GM08714 (cell line): ENCODE results near the gene AGXT.

Source experiments
- H3K4me3 ChIP-seq: fragments of 200-500 bp; sonication (Bioruptor generic); 2 replicates; pipeline ENCODE4 v1.5.1; 2014; ENCODE audit warnings: mild to moderate bottlenecking, low read length, inconsistent platforms
- ZNF274 ChIP-seq: IDR thresholded peaks from 2 replicates; pipeline ENCODE4 v1.6.1; 2012; ENCODE audit warnings: mild to moderate bottlenecking, low read depth, low read length

The AGXT gene

DNA sequence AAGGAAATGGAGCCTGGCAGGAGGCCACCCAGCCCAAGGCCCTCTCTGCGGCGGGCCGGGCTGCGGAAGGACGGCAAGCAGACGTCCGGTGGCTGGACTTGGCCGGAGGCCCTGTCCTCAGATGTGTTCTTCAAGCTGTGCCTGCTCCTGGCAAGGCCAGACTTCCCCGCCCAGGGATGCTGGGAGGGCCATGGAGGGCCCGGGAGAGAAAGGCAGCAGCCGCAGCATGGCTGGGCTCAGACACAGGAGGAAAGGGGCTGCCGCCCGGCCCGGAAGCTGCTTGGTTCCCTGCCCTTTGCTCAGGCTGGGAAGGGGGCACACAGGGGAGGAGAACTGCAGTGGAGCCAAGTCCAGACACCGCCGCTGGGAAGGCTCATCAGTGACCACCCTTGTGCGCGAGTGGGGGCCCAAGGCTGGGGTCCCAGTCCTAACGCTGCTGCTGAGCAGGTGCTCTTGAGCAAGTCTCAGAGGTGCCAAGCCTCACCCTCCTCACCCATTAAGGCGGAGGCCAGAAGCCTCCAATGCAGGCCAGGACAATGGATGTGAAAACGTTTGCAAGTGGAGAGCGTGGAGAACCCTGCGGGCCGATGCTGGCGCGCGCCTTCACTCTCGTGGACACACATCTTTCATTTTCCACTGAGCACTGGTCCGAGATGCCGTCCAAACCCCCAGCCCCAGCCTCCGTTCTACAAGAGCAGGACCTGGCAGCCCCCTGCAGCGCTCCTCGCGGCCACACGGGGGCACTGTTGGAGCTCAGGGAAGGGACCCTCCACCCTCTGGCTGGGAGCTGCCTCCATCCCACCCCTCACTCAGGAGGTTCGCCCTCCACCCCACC, 45.4 kb downstream of the AGXT start:
- TF ChIP-seq ZNF274, result no peak
- no peak overlapping the region for H3K4me3 ChIP-seq

- no peak for TF ChIP-seq ZNF274
- no peak overlapping the region for H3K4me3 ChIP-seq
Measured at GRCh38 chr2:240914645-240915525, 46.3 kb downstream of the AGXT start.

GRCh38 chr2:240915526-240916341, 47.1 kb downstream of the AGXT start:
- no peak for TF ChIP-seq ZNF274
- no peak overlapping the region for H3K4me3 ChIP-seq

- no peak for TF ChIP-seq ZNF274
- H3K4me3 ChIP-seq, result no peak overlapping the region
Measured at GRCh38 chr2:240916571-240917008, 48.0 kb downstream of the AGXT start.

DNA sequence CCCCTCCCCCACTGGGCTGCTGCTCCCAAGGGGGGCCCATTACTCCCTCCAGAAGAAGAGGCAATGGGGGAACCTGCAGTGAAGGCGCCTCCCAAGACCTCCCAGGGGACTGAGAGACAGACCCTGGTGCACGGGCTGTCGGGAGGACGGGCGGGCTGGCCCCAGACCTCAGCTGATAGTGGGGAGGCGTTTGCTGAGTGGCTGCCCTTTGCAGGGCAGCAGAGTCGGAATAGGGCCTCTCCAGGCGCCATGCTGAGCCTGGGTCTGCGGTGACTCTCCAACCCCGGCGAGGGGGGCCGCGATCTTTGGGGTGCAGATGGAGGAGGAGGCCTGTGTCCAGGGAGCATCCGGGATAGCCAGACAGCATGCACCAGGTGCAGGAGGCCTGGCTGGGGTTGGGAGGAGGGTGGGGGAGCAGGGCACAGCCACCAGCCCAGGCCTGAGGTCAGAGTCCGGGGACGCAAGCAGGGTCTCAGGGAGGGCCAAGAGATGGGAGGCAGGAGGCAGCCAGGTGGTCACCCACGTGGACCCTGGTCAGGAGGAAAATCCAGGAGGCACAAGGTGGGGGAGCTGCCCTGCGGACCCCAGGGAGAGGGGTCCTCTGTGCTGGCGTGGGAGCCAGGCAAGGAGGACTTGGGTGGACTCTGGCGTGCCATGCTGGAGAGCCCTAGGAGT, 48.5 kb downstream of the AGXT start:
- H3K4me3 ChIP-seq, result no peak overlapping the region
- no peak for TF ChIP-seq ZNF274

DNA sequence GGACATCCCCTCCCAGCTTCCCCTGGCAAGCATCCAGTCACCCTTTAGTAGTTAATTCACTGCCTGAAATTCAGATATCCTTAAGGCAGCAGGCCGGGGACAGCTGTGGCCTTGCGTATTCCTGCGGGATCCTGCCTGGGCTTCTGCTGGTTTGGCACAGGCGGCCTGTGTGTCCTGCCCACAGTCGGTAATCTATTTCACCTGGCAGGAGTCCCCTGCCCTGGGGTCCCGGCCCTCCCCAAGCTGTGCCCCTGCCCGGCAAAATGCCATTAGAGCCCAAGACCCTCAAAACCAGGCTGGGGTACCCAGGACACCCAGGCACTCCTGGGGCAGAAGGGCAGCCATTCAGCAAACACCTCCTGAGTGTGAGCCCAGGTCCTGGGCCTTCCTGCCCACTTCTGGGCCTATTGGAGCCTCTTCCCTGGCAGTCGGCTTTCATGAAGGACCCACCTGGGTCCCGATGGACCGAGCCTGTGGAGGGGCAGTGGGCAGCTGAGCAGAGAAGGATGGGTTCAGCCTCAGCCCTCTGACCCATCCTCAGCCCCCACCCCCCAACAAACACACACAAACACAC, 49.1 kb downstream of the AGXT start:
- TF ChIP-seq ZNF274, result no peak

DNA sequence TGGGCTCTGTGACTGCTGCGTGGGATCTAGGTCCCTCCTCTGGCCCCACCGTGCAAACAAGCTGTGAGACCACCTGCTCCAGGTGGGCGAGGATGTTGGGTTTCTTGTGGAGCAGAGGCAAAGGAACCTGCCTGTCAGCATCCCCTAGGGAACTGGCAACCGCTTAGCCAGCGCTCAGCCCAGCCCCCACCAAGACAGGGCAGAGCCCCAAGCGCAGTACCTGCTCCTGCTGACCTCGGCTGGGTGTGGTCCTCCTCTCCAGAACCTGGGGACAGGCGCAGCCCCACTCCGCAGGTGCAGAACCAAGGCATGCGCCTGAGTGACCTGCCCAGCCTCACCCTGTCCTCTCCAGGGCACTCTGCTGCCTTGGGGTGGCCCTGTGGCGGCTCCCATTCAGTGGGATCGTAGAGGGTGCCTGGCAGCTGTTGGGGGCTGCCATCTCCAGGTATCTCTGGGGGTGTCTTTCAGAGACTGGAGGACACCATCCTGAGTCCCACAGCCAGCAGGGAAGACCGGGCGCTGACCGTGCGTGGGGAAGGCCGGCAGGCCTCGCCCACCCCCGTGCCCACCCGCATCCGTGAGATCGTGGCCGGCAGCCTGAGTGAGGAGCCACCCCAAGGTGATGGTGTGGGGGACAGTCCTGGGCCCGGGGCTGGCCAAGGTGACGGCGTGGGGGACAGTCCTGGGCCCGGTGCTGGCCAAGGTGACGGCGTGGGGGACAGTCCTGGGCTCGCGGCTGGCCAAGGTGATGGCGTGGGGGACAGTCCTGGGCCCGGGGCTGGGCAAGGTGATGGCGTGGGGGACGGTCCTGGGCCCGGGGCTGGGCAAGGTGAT, 49.9 kb downstream of the AGXT start:
- H3K4me3 ChIP-seq, result no peak overlapping the region
- no peak for TF ChIP-seq ZNF274

More for the DNA sequence above, 49.1 kb downstream of the AGXT start:
- no peak overlapping the region for H3K4me3 ChIP-seq

DNA sequence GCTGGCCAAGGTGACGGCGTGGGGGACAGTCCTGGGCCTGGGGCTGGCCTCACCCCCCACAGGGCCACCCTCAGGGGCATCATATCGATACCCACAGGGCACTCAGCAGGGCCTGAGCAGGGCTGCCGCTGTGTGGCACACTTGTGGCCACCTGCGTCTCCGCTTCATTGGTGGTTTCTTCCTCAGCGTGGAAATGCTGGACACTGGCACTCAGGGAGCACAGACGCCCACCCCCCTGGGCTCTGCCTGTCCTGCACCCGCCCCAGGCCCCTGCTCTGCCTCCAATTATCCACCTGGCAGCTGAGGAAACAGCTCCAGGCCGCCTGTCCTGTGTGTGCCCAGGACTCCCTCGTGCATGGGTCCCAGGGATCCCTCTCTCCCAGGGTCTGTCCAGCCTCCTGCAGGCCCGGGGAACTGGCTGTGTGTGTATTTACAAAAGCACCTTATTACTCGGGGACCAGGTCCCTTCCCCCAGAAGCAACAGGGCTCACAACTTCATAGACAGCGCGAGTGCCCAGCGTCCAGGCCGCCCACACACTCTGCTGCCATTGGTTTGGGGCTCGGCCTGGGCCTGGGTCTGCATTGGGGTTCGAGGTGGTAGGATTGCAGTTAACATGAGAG, 50.6 kb downstream of the AGXT start:
- no peak overlapping the region for H3K4me3 ChIP-seq
- TF ChIP-seq ZNF274, result no peak

DNA sequence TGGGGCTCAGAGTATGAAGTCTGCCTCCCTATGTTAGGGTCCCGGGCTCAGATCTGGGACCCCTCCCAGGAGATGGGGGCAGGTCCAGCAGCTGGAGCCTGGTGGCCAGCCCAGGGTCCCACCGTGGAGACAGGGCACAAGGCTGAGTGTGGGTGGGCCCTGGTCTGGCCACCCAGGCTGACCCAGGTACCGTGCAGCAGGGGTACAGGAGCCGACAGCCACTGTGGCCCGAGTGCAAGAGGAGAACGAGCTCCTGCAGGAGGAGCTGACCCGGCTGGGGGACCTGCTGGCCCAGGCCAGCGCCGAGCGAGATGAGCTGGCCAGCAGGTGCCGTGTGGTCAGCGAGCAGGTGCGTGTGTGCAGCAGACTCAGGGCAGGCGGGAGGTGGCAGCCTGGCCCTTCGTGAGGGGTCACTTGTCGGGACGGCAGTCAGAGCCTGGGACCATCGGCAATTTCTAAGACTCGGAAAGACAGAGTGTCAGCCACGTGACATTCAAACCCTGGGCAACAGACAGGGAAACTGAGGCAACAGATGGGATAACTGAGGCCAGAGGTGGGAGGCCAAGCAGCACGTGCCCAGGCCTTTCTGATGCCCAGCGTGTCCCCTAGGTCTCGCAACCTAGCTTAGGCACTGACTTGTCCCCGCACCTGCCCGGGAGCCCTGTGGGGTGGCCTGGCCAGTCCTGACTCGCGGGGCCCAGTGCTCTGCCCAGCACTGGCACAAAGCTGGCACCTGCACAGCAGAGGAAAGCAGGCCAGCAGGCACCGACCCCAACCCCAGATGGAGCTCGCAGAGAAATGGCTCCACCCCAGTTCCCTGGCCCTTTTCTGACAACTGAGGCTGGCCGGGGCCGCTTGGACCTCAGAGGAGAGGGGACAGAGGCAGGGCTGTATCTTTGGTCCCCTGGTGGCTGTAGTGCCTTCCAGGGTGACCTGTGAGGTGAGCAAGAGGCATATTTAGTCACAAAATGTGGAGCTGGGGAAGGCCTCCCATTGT, 51.5 kb downstream of the AGXT start:
- TF ChIP-seq ZNF274, result no peak
- no peak overlapping the region for H3K4me3 ChIP-seq

GRCh38 chr2:240920783-240921231, 52.2 kb downstream of the AGXT start:
- TF ChIP-seq ZNF274, result no peak
- H3K4me3 ChIP-seq, result no peak overlapping the region
